NCI-H2171 (cell line): ENCODE results near the gene BMS1.
"Not testable (repeated sequence)": the region's sequence is repeated elsewhere in the genome, so short reads cannot be mapped to it uniquely, and the experiment has no call there.

Experiments used
- DNase-seq: peaks from one replicate; lab custom pipeline; 2025; lab: John Stamatoyannopoulos, UW

Gene BMS1

DNA sequence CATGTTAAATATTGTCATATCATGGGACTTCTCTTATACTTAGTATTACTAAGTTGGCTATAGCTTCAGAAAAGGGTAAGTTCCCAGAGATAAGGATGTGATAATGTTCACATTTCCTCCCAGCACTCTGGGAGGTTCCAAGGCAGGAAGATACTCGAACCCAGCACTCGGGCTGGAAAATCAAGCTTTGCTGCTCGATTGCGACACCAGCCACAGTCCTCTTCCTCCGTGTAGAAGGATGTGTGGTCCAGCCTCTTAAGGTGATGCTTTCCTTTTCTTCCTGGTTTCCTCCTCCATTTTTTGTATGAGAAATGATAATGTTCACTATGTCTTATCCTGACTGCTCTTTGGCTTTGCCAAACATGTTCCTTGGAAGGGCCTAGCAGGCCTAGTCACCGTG lies 3.2 kb downstream of the BMS1 start:
- DNase-seq = no peak

DNA sequence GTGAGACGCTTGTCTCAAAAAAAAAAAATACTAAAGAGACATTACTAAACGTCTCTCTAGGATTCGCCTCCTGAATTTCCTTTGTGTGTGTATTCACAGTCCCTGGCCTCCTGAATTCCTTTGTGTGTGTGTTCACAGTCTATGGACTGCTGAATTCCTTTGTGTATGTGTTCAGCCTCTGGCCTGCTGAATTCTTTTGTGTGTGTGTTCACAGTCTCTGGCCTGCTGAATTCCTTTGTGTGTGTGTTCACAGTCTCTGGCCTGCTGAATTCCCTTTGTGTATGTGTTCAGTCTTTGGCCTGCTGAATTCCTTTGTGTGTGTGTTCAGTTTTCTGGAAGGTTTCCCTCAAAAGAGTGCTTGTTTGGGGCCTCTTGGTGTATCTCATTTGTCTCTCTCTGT lies 8.2 kb downstream of the BMS1 start:
- DNase-seq = no peak

DNA sequence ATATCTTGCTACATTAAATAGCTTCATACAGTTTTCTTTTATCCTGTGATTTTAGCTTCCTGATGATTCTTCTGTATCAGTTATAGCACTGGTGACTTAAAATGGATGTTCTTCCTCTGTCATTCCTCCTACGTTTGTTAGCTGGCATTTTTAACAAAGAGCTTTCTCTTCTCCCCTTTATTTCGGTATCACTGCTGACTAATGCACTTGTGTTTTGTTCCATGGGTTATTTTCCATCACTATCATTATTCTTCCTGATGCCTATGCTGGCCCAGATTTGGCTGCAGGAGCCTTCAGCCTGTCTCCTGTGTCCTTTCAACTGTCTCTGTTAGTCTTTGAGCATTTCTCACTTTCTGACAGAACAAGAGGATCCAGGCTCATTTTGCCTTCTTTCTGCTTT lies 13.1 kb downstream of the BMS1 start:
- DNase-seq = no peak

DNA sequence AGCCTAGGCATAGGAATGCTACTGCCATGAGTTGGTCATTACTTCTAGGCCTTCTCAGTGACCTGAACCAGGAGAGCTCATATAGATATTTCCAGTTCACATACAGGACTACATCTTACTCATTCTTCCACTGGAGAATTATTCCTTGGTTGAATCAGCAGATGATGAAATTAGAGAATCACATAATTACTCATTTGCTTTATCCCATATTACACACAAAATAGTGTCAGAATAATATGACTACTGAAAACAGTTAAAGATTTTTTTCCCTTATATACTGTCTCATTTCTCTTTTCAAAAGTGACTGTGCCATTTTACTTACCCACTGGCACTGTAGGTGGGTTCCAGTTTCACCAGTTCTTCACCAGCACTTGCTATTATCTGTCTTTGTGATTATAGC lies 18.5 kb downstream of the BMS1 start:
- no peak for DNase-seq

DNA sequence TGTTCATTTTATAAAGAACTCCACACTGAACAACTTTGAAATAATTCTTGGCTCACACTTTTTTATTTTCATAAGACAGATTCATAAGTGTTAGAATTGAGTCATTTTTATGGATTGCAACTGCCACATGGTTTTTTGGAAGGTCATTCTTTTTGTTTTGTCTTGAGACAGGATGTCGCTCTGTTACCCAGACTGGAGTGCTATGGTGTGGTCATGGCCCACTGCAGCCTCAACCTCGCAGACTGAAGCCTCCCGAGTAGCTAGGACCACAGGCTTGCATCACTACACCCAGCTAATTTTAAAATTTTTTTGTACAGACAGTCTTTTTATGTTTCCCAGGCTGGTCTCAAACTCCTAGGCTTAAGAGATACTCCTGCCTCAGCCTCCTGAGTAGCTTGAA lies 20.3 kb downstream of the BMS1 start:
- no peak for DNase-seq

DNA sequence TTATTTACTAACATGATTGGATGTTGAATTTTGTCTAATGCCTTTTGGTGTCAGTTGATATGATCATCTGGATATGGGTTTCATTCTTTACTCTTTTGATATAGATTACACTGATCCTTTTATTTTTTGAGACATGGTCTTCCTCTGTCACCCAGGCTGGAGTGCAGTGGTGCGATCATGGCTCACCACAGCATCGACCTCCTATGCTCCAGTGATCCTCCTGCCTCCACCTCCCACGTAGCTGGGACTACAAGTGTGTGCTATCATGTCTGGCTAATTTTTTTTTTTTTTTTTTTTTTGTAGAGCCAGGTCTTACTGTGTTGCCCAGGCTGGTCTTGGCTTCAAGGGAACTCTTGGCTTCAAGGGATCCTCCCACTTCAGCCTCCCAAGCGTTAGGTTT lies 27.1 kb downstream of the BMS1 start:
- no peak for DNase-seq

DNA sequence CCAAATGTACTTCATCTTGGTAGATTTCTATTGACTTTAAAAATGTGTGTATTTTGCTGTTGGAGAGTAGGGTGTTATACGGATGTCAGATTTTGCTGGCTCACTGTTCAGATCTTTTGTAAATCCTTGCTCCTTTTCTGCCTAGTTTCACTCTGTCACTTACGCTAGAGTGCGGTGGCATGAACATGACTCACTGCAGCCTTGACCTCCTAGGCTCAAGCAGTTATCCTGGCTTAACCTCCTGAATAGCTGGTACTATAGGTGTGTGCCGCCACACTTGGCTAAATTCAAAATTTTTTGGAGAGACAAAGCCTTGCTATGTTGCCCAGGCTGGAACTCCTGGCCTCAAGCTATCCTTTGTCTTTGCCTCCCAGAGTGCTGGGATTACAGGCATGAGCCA lies 29.4 kb downstream of the BMS1 start:
- DNase-seq = no peak

DNA sequence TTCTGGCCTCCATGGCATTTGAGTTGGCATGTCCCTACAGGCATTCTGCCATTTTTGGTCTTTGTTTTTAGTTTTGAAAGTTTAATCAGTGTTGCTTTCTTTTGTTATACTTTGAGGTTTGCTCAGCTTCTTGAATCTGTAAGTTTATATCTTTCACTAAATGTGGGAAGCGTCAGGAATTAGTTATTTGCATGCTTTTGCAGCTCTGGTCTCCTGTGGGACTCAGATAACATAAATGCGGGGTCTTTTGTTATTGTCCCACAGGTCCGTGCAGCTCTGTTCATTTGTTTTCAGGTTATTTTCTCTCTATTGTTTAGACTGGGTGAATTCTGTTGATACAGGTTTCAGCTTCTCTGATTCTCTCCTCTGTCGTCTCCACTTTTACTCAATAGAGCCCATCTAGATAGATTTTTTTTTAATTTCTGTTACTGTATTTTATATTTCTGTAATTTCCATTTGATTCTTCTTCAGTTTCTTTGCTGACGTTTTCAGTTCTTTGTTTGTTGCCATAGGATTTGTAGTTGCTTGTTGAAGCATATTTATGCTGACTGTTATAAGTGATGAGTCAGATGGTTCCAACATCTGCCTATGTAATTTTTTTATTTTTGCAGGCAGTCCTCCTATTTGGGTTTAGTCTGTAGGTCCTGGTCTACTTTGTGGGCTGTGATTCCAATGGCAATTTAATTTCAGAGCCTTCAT lies 31.5 kb downstream of the BMS1 start:
- not testable (repeated sequence) for DNase-seq

DNA sequence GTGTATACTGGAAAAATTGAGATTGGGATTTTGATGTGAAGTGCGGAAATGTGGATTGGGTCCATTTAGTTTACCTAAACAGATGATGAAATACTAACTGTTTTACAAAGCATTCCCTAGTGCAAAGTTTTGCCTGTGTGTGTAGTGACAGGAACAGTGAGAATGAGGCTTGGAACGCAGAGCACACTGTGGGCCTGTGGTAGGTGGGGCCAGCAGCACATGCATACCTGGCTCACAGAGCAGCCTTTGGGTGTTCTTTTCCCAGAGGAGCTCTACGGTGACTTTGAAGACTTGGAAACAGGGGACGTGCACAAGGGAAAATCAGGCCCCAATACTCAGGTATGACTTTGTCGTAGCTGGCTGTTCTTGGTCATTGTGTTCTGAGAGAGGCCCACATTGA lies 33.7 kb downstream of the BMS1 start:
- not testable (repeated sequence) for DNase-seq

DNA sequence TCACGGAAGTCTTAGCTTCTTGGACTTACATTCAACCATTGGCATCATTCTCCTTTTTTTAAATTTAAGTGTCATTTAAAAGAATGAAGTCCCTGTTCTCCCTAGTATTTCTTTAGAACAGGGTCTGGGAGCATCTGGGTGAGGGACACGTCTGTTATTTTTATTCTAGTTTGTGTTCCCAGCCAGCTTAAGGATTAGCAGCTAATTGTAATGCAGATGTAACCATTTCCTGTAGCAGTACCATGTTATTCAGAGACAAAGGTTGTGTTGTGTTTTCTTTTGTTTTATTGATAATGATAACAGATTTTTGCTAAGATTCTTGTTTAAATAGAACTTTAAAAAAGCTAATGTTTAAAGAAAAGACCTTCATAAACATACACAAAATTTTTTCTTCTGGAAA lies 34.3 kb downstream of the BMS1 start:
- DNase-seq = no peak

DNA sequence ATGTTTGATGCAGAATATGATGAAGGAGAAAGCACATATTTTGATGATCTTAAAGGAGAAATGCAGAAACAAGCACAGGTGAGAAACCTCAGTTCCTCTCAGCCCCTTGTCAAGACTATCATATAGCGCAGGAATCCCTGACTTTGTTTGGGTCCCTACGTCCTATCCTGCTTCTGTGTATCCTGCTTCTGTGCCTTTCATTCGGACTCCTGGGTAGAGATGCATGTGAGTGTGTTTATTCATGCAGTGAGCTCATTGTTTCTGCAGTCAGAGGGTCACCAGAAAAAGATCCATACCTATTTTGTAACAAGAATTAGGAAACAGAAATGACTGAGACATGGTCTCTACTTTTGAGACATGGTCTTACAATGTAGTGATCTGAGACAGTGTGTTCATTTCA lies 34.8 kb downstream of the BMS1 start:
- not testable (repeated sequence) for DNase-seq

DNA sequence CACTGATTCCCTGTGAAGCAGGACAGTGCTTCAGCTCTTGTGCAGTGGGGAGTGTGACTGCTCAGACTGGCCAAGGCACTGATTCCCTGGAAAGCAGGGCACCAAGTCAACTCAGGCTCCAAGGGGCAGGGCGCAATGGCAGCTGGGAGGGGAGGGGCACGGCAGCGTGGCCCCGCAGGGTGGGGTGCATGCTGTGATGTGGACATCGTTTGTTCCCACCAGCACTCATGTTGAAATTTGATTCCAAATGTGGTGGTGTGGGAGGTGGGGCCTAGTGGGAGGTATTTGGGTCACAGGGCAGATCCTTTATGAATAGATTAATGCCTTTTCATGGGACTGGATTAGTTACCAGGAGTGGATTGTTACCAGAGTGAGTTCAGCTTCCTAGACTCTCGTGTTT lies 44.2 kb downstream of the BMS1 start:
- DNase-seq = not testable (repeated sequence)

DNA sequence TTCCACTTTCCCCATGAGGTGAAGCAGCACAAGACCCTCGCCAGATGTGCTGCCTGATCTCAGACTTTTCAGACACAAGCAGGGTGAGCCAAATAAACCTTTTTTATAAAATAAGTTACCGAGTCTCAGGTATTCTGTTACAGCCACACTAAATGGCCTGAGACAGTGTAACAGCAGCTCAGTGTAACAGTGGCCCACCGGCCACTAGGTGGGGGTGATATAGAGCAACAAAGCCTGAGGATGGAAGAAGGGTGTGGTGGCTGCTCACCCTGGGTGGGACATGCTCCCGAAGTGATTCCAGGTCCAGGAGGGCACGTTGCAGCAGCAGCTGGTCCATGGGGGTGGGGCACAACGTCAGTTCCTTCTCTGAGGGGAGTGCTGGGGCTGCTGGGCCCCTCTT lies 44.6 kb downstream of the BMS1 start:
- DNase-seq = no peak

DNA sequence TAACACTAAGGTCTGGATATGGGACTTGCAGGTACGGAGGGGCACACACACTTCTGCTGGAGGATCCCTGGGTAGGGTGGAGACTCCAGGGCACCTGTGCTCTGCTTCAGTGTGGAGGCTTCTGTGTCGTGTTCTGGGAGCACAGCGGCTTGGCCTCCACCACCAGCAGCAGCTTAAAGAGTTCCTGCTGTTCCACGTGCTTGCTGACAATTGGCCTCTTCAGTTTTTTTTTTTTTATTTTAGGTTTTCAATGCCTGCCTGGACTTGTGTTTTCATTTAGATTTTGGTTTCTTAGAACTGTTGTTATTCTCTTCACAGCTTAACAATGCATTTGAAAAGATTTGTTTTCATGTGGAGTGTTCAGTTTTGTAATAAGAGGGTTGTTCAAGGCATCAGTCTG lies 45.8 kb downstream of the BMS1 start:
- DNase-seq = not testable (repeated sequence)

DNA sequence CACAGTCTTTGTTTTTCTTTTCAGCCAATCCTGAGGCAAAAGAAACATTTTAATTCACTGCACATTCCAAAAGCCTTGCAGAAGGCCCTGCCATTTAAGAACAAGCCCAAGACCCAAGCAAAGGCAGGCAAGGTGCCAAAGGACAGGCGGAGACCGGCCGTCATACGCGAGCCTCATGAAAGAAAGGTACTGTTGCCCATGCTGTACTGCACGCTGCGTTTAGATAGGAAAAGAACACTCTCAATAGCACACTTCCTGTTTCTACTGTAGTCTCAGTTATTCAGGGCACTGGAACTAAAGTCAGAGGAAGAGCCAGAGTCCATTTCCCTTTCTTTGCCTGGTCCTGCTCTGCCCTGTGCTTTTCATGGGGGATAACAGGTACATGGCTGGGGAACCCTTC lies 47.6 kb downstream of the BMS1 start:
- no peak for DNase-seq

DNA sequence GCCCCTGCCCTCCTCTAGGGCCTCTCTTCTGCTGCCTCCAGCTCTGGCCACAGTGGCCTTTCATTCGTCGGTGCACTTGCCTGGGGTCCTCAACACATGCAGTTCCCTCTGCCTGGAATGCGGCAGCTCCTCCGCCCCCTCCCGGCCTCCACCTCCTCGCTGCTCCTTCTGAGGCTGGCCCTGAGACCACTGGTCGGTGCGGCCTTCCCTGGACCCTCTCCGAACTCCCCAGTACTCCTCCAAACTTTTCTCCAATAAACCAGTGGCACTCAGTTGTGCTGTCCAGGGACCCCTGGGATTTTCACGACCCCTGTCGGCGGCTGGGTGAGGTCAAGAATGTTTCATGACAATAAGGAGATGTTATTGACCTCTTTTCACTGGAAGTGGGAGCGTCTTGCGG lies 53.5 kb downstream of the BMS1 start:
- DNase-seq = no peak

DNA sequence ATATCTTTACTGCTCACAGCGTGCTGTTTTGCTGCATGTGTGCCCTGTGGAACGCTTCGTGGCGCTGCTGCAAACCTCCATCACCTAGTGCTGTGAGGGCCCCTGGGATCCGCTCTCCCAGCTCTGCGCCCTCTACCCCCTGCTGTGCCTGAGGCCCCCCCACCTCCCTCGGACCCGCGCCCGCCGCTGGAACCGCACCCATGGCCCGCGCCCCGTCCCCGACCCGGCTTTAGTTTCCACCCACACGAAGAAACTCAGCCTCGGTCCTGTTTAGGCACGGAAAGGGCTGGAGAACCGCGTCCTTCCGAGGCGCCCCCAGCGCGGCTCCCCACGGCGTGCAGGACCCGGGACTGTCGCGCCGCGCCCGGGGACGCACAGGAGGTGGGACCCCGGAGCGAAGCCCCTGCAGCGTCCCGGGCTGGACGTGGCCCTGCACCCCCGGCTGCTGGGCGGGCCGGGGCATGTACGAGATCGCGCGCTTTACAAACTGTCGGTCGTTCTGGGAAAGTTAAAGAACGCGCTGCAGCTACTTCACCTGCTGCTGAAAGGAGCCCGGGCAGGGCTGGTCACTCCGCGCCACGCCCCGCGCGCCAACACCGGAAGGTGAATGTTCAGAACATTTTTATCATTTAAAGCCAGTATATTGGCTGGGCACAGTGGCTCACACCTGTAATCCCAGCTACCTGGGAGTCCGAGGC lies 54.3 kb downstream of the BMS1 start:
- no peak for DNase-seq

DNA sequence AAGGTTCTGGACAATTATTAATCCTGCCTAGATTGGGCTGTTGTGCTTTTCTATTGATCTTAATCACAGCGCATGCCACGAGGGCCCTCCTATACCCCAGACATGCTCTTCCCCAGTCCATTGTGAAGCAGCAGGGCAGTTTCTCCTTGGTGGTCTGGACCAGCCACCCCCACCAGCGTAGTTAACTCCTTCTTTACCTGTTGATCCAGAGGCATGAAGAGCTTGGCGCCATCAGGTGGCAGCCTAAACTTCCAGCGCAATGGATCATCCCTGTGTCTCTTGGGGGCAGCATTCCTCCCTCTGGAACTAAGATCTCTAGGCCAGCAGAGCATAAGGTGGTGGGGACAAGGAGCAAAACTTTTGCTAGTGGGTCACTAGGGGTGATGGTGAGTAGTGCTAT lies 62.2 kb downstream of the BMS1 start:
- not testable (repeated sequence) for DNase-seq

DNA sequence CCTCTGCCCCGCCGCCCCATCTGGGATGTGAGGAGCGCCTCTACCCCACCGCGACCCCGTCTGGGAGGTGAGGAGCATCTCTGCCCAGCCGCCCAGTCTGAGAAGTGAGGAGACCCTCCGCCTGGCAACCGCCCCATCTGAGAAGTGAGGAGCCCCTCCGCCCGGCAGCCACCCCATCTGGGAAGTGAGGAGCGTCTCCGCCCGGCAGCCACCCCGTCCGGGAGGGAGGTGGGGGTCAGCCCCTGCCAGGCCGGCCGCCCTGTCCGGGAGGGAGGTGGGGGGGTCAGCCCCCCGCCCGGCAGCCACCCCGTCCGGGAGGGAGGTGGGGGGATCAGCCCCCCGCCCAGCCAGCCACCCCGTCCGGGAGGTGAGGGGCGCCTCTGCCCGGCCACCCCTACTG lies 64.7 kb downstream of the BMS1 start:
- not testable (repeated sequence) for DNase-seq

DNA sequence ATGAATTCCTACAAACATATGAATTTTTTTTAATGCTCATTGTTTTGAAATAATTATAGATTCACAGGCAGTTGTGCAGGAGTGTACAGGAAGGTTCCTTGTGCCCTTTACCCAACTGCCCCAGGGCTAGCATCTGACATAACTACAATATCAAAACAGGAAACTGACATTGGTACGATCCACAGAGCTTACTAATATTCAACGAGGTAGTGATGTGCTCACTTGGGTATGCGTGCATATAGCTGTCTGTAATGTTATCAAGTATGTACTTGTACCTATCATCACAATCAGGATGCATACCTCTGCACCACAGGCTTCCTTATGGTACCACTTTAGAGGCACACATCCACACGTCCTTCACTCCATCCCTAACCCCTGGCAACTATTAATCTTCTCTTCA lies 68.3 kb downstream of the BMS1 start:
- no peak for DNase-seq

DNA sequence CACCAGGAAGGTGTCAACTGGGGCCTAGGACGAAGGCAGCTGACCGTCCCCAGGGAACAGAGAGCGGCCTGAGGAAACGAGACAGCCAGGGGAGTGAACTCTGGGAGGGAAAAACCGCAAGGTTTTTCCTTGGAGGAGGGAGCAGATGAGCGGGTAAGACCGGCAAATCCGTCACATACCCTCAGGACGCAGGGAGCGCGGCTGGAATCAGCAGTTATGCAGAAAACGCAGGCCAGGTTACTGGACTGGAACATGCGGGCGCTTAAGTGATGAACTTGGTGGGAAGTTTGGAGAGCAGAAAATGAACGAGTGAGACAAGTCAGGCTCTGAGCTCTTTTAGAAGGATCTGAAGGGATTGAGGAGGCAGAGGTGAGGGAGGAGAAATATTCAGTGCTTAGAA lies 76.7 kb downstream of the BMS1 start:
- DNase-seq = no peak

DNA sequence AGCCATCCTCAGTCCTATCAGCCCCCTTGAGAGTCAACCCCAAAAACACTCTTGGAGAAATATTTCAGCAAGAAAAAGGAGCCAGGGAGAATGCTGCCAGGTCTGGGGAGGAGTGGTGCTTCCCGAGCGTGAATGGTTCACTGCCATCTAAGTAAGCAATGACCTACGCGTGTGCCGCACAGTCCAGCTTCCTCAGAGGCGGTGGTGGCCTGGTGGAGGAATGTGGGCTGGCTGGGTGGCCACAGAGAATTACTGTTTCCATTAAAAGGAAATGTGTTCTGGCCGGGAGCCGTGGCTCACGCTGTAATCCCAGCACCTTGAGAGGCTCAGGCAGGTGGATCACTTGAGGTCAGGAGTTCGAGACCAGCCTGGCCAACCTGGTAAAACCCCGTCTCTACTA lies 77.4 kb downstream of the BMS1 start:
- not testable (repeated sequence) for DNase-seq

DNA sequence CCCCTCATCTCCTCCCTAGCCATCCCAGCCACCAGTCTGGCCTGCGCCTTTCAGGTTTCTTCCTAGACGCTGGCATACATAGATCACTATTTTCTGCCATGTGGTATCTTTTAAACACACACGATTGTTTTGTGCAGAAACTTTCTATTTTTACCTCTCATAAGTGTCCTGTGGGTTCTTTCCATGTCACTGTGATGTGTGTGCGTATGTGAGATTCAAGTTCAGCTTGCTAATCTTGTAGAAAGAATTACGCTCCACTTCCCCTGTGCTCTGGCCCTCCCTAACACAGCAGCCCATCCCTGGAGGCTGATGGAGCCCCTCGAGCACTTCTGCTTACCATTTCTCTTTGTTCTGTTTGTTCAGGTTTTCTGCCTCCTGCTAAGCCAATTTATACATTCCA lies 80.2 kb downstream of the BMS1 start:
- DNase-seq = not testable (repeated sequence)

DNA sequence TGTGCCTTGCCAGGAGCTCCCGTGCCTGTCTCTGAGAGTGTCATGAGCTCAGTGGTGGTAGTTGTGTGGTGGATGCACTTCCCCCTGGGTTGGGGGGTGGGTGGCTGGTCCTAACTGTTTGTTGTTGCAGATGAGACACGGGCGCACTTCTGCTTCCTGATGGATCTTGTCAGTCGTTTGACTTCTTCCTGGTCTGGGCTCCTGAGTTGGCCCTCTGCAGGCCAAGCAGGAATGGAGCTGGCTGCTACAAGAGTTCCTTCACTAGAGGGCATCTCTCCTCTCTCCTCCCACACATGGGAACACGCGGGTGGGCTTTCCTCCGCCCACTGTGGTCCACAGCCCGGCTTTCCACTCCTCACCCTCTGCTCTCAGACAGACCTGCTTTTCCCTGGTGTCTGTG lies 82.0 kb downstream of the BMS1 start:
- no peak for DNase-seq
